HepG2 (cell line): ENCODE data around the gene RTBDN. TPM values are rescaled to one million over a fixed set of nuclear protein-coding genes. Genes with fewer than 3 reads are reported as not detected.

Experiments
- ADNP ChIP-seq: sonication (generic); formaldehyde crosslinking; IDR thresholded peaks from 2 replicates; pipeline ENCODE4 v1.4.0; 2020; ENCODE audit warnings: missing genetic modification reagents
- CBFB ChIP-seq: sonication (generic); formaldehyde crosslinking; IDR thresholded peaks from 2 replicates; pipeline ENCODE4 v1.4.0; 2020; ENCODE audit warnings: missing genetic modification reagents
- FOXJ3 ChIP-seq: sonication (generic); formaldehyde crosslinking; IDR thresholded peaks from 2 replicates; pipeline ENCODE4 v1.4.0; 2020; ENCODE audit warnings: missing genetic modification reagents, mild to moderate bottlenecking, borderline replicate concordance
- FOXM1 ChIP-seq: sonication (generic); formaldehyde crosslinking; IDR thresholded peaks from 2 replicates; pipeline ENCODE4 v1.5.0; 2020; ENCODE audit warnings: missing genetic modification reagents
- KDM2A ChIP-seq: sonication (generic); formaldehyde crosslinking; IDR thresholded peaks from 2 replicates; pipeline ENCODE4 v1.4.0; 2020; ENCODE audit warnings: low read depth, missing genetic modification reagents, borderline replicate concordance
- MEIS1 ChIP-seq: sonication (generic); formaldehyde crosslinking; IDR thresholded peaks from 2 replicates; pipeline ENCODE4 v1.9.0; 2021; ENCODE audit warnings: mild to moderate bottlenecking, missing genetic modification reagents, moderate library complexity, borderline replicate concordance
- NR3C1 ChIP-seq: sonication (generic); formaldehyde crosslinking; IDR thresholded peaks from 2 replicates; pipeline ENCODE4 v1.4.0; 2020; ENCODE audit warnings: missing genetic modification reagents
- RAD21 ChIP-seq: fragments of 450-650 bp; formaldehyde crosslinking; IDR thresholded peaks from 2 replicates; pipeline ENCODE4 v1.5.0; 2020; ENCODE audit warnings: mild to moderate bottlenecking
- REL ChIP-seq: sonication (generic); formaldehyde crosslinking; conservative IDR thresholded peaks from 2 replicates; pipeline ENCODE4 v1.8.0; 2022; ENCODE audit warnings: mild to moderate bottlenecking, missing genetic modification reagents, moderate library complexity
- SAFB2 ChIP-seq: sonication (generic); formaldehyde crosslinking; IDR thresholded peaks from 2 replicates; pipeline ENCODE4 v1.5.1; 2020; ENCODE audit warnings: missing genetic modification reagents, low read depth, mild to moderate bottlenecking, borderline replicate concordance
- SPEN ChIP-seq: sonication (generic); formaldehyde crosslinking; IDR thresholded peaks from 2 replicates; pipeline ENCODE4 v1.5.1; 2020; ENCODE audit warnings: low read depth, mild to moderate bottlenecking, missing genetic modification reagents
- TBX2 ChIP-seq: sonication (generic); formaldehyde crosslinking; IDR thresholded peaks from 2 replicates; pipeline ENCODE4 v1.5.0; 2020; ENCODE audit warnings: missing genetic modification reagents, mild to moderate bottlenecking, borderline replicate concordance
- U2AF1 ChIP-seq: fragments of 200-400 bp; formaldehyde crosslinking; optimal IDR thresholded peaks from 2 replicates; pipeline ENCODE3; 2017; ENCODE audit warnings: mild to moderate bottlenecking, low read depth, low read length
- ZBTB38 ChIP-seq: sonication (generic); formaldehyde crosslinking; IDR thresholded peaks from 2 replicates; pipeline ENCODE4 v1.5.1; 2020; ENCODE audit warnings: mild to moderate bottlenecking, missing genetic modification reagents
- ZFP1 ChIP-seq: IDR thresholded peaks from 2 replicates; pipeline ENCODE4 v1.6.1; 2016
- ZKSCAN5 ChIP-seq: sonication (generic); formaldehyde crosslinking; IDR thresholded peaks from 2 replicates; pipeline ENCODE4 v1.5.1; 2020; ENCODE audit warnings: mild to moderate bottlenecking, missing genetic modification reagents
- ZNF317 ChIP-seq: sonication (generic); formaldehyde crosslinking; IDR thresholded peaks from 2 replicates; pipeline ENCODE4 v1.5.0; 2020; ENCODE audit warnings: mild to moderate bottlenecking, missing genetic modification reagents
- ZNF343 ChIP-seq: sonication (generic); formaldehyde crosslinking; IDR thresholded peaks from 2 replicates; pipeline ENCODE4 v1.4.0; 2020; ENCODE audit warnings: mild to moderate bottlenecking, missing genetic modification reagents
- ZNF546 ChIP-seq: sonication (generic); formaldehyde crosslinking; conservative IDR thresholded peaks from 2 replicates; pipeline ENCODE4 v1.8.1; 2023; ENCODE audit warnings: mild to moderate bottlenecking, missing genetic modification reagents
- ZNF598 ChIP-seq: sonication (generic); formaldehyde crosslinking; IDR thresholded peaks from 2 replicates; pipeline ENCODE4 v1.5.1; 2020; ENCODE audit warnings: mild to moderate bottlenecking, missing genetic modification reagents, borderline replicate concordance
- polyA plus RNA-seq, 8 experiments: library from polyadenylated mRNA; depleted of rRNA in 3 of 8; stranded (reverse) in 7 of 8; unstranded in 1 of 8; fragments of >200 nt; fragmentation: Illumina TruSeq in 4 of 8; extraction: Trizol in 4 of 8; gene quantifications; 2 replicates each; pipeline versions ENCODE4 v1.2.1 to v1.2.3, GENCODE V29; 2011 to 2016; ENCODE audit warnings: low read depth in 4 of 8, missing spikeins in 1 of 8, mixed read lengths in 1 of 8; ENCODE audit not compliant: insufficient read depth in 1 of 8
- total RNA-seq, 5 experiments: library from RNA; depleted of rRNA; stranded (reverse); fragments of >200 nt; fragmentation: Illumina TruSeq; extraction: Trizol; gene quantifications; 2 replicates each; pipeline ENCODE4 v1.2.3, GENCODE V29; 2016; ENCODE audit warnings: low read depth in 1 of 5
- TF ChIP-seq, protein P1 (sequence below): sonication (generic); formaldehyde crosslinking; IDR thresholded peaks from 2 replicates; pipeline ENCODE4 v1.8.1; 2023; ENCODE audit warnings: mild to moderate bottlenecking, missing genetic modification reagents
- TF ChIP-seq, protein P2 (sequence below): sonication (generic); formaldehyde crosslinking; IDR thresholded peaks from 2 replicates; pipeline ENCODE4 v1.4.0; 2020; ENCODE audit warnings: missing genetic modification reagents
- TF ChIP-seq, protein P3 (sequence below): IDR thresholded peaks from 2 replicates; pipeline ENCODE4 v1.6.1; 2012; ENCODE audit warnings: low read length, improper control_type of control experiment
- TF ChIP-seq, protein P4 (sequence below): sonication (generic); formaldehyde crosslinking; IDR thresholded peaks from 2 replicates; pipeline ENCODE4 v1.5.0; 2020; ENCODE audit warnings: missing genetic modification reagents, mild to moderate bottlenecking, borderline replicate concordance

RTBDN gene
- total and polyA plus RNA-seq, 2 of the 13 experiments (the other 11 are each of a cell fraction or from before 2014, with no cell fraction given), result 0.27 to 0.48 TPM

DNA sequence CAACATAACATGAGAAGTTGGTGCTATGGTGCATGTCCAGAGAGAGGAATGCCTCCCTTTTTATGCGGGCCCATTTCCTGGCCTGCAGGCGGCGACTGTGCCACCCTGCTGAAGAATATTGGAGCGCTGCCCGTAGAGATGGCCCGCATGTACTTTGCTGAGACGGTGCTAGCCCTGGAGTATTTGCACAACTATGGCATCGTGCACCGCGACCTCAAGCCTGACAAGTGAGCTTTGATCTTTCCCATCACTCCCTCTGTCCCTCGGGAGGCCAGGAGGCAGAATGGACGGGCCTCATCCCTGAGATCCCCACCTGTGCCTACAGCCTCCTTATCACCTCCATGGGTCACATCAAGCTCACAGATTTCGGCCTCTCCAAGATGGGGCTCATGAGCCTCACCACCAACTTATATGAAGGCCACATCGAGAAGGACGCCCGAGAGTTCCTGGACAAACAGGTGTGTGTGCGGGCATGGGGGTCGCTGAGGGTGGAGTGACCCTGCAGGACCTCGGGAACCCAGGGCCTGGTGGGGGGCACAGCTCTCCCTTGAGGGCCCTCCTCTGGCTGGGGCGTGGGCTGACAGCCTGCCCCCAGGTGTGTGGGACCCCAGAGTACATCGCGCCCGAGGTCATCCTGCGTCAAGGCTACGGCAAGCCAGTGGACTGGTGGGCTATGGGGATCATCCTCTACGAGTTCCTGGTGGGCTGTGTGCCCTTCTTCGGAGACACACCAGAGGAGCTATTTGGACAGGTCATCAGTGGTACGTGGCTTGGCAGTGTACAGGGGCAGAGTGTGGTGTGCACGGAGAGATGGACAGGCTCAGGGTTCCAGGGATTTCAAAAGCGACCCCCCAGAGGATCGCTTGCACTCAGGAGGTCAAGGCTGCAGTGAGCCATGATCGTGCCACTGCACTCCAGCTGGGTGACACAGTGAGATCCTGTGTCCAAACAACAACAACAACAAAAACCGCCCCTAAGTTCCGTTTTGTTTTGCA, 30.6 kb upstream of the RTBDN start (continued):
- TF ChIP-seq ADNP (no peak), SAFB2 (CRISPR knock-in tag) (no peak), SPEN (CRISPR knock-in tag) (0 out of 2 replicates have a peak, but pooled peaks have one; percentile 53), ZFP1 (no peak), KDM2A (CRISPR knock-in tag) (peak; percentile 50; the same call in 1 of the 2 replicates), TBX2 (CRISPR knock-in tag) (no peak), ZBTB38 (CRISPR knock-in tag) (no peak), NR3C1 (CRISPR knock-in tag) (no peak), ZKSCAN5 (CRISPR knock-in tag) (no peak), ZNF546 (CRISPR knock-in tag) (no peak), RAD21 (peak; percentile 59; the same call in 1 of the 2 replicates), MEIS1 (CRISPR knock-in tag) (no peak), CBFB (CRISPR knock-in tag) (no peak), FOXM1 (CRISPR knock-in tag) (no peak), ZNF598 (CRISPR knock-in tag) (no peak), ZNF343 (CRISPR knock-in tag) (0 out of 2 replicates have a peak, but pooled peaks have one; percentile 19), U2AF1 (no peak), REL (no peak), FOXJ3 (CRISPR knock-in tag) (no peak), ZNF317 (CRISPR knock-in tag) (no peak)
- TF ChIP-seq, protein P1, sequence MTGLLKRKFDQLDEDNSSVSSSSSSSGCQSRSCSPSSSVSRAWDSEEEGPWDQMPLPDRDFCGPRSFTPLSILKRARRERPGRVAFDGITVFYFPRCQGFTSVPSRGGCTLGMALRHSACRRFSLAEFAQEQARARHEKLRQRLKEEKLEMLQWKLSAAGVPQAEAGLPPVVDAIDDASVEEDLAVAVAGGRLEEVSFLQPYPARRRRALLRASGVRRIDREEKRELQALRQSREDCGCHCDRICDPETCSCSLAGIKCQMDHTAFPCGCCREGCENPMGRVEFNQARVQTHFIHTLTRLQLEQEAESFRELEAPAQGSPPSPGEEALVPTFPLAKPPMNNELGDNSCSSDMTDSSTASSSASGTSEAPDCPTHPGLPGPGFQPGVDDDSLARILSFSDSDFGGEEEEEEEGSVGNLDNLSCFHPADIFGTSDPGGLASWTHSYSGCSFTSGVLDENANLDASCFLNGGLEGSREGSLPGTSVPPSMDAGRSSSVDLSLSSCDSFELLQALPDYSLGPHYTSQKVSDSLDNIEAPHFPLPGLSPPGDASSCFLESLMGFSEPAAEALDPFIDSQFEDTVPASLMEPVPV (CRISPR knock-in tag), result no peak
- TF ChIP-seq, protein P2, sequence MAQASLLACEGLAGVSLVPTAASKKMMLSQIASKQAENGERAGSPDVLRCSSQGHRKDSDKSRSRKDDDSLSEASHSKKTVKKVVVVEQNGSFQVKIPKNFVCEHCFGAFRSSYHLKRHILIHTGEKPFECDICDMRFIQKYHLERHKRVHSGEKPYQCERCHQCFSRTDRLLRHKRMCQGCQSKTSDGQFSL (CRISPR knock-in tag), result 0 out of 2 replicates have a peak, but pooled peaks have one; percentile 23
- TF ChIP-seq, protein P3, sequence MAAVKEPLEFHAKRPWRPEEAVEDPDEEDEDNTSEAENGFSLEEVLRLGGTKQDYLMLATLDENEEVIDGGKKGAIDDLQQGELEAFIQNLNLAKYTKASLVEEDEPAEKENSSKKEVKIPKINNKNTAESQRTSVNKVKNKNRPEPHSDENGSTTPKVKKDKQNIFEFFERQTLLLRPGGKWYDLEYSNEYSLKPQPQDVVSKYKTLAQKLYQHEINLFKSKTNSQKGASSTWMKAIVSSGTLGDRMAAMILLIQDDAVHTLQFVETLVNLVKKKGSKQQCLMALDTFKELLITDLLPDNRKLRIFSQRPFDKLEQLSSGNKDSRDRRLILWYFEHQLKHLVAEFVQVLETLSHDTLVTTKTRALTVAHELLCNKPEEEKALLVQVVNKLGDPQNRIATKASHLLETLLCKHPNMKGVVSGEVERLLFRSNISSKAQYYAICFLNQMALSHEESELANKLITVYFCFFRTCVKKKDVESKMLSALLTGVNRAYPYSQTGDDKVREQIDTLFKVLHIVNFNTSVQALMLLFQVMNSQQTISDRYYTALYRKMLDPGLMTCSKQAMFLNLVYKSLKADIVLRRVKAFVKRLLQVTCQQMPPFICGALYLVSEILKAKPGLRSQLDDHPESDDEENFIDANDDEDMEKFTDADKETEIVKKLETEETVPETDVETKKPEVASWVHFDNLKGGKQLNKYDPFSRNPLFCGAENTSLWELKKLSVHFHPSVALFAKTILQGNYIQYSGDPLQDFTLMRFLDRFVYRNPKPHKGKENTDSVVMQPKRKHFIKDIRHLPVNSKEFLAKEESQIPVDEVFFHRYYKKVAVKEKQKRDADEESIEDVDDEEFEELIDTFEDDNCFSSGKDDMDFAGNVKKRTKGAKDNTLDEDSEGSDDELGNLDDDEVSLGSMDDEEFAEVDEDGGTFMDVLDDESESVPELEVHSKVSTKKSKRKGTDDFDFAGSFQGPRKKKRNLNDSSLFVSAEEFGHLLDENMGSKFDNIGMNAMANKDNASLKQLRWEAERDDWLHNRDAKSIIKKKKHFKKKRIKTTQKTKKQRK, result no peak
- TF ChIP-seq, protein P4, sequence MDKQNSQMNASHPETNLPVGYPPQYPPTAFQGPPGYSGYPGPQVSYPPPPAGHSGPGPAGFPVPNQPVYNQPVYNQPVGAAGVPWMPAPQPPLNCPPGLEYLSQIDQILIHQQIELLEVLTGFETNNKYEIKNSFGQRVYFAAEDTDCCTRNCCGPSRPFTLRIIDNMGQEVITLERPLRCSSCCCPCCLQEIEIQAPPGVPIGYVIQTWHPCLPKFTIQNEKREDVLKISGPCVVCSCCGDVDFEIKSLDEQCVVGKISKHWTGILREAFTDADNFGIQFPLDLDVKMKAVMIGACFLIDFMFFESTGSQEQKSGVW (CRISPR knock-in tag), result no peak
